NCI-H2227 treated with DMSO at 0.1 percent for 48 hours (cell line): ENCODE measurements around the gene NTM.

ENCODE experiments used
- DNase-seq: peaks from one replicate; lab custom pipeline; 2025; lab: John Stamatoyannopoulos, UW

The NTM gene

GRCh38 chr11:132075447-132075846 lies 705.0 kb downstream of the NTM start:
- no peak for DNase-seq

GRCh38 chr11:132077416-132077815 lies 707.0 kb downstream of the NTM start:
- DNase-seq, result no peak

GRCh38 chr11:132078264-132079076 lies 708.1 kb downstream of the NTM start:
- no peak for DNase-seq

- DNase-seq, result no peak
These were observed 709.7 kb downstream of the NTM start for GRCh38 chr11:132080127-132080526.

GRCh38 chr11:132082566-132082965 lies 712.2 kb downstream of the NTM start:
- DNase-seq, result no peak

- DNase-seq, result no peak
These were observed 714.0 kb downstream of the NTM start for GRCh38 chr11:132084433-132084832.

- no peak for DNase-seq
These were observed 716.7 kb downstream of the NTM start for GRCh38 chr11:132087148-132087547.

GRCh38 chr11:132088551-132088950 lies 718.1 kb downstream of the NTM start:
- DNase-seq, result no peak

- no peak for DNase-seq
These were observed 723.3 kb downstream of the NTM start for GRCh38 chr11:132093536-132094259.

- DNase-seq, result peak; percentile 69
These were observed 724.2 kb downstream of the NTM start for GRCh38 chr11:132094598-132094997.

GRCh38 chr11:132095230-132096131 lies 725.1 kb downstream of the NTM start:
- no peak for DNase-seq

- DNase-seq, result no peak
These were observed 725.9 kb downstream of the NTM start for GRCh38 chr11:132096132-132096825.

GRCh38 chr11:132099692-132100091 lies 729.3 kb downstream of the NTM start:
- no peak for DNase-seq

- DNase-seq, result no peak
These were observed 730.2 kb downstream of the NTM start for GRCh38 chr11:132100583-132100982.

- DNase-seq, result no peak
These were observed 731.5 kb downstream of the NTM start for GRCh38 chr11:132101881-132102280.

GRCh38 chr11:132103021-132103420 lies 732.6 kb downstream of the NTM start:
- DNase-seq, result no peak

- DNase-seq, result no peak
These were observed 735.9 kb downstream of the NTM start for GRCh38 chr11:132106096-132106982.

GRCh38 chr11:132111316-132111715 lies 740.9 kb downstream of the NTM start:
- no peak for DNase-seq

- no peak for DNase-seq
These were observed 741.4 kb downstream of the NTM start for GRCh38 chr11:132111838-132112237.

- no peak for DNase-seq
These were observed 742.4 kb downstream of the NTM start for GRCh38 chr11:132112846-132113245.

- no peak for DNase-seq
These were observed 743.8 kb downstream of the NTM start for GRCh38 chr11:132114185-132114584.
